Bronchial smooth muscle cell (primary cell): Measurements from ENCODE around the gene NCR3LG1. TPM values are rescaled to one million over a fixed set of nuclear protein-coding genes. Genes with fewer than 3 reads are reported as not detected.

ENCODE experiments used
- total RNA-seq: library from RNA; depleted of rRNA; stranded (reverse); fragments of >200 nt; gene quantifications from 2 replicates; pipeline ENCODE4 v1.2.1, GENCODE V29; 2014

NCR3LG1 gene
- total RNA-seq: 1.3 and 2.2 TPM in 2 replicates

GRCh38 chr11:17351510-17352176 is at the start of gene NCR3LG1:
NCR3LG1 (plus strand) TSS chr11:17351800; CDS start chr11:17351970, 170 bp downstream.

GRCh38 chr11:17388609-17389210 is 37.1 kb downstream of the NCR3LG1 start, which contains the start of gene KCNJ11:
KCNJ11 (minus strand) TSS chr11:17388659; CDS start chr11:17388091, 568 bp downstream.

Other genes starting within 250 kb of the NCR3LG1 start
- 22.8 and 28.1 TPM in 2 replicates for gene PIK3C2A, start 143.8 kb upstream of the NCR3LG1 start, total RNA-seq
- gene NUCB2, start 75.1 kb upstream of the NCR3LG1 start, total RNA-seq: 85.2 and 119 TPM in 2 replicates
- not detected in 2 replicates for gene KCNJ11, start 36.9 kb downstream of the NCR3LG1 start, total RNA-seq
- not detected in 2 replicates for gene ABCC8, start 125.0 kb downstream of the NCR3LG1 start, total RNA-seq
- gene USH1C, start 192.6 kb downstream of the NCR3LG1 start, total RNA-seq: not detected in 2 replicates
- gene OTOG, start 195.5 kb downstream of the NCR3LG1 start, total RNA-seq: not detected in 2 replicates